Colonic mucosa (tissue), 4 donors: ENCODE measurements around the gene SMAD4. TPM values are rescaled to one million over a fixed set of nuclear protein-coding genes. Genes with fewer than 3 reads are reported as not detected.

Experiments used
- DNase-seq: peaks from one replicate; pipeline ENCODE4 v3.0.0-alpha.2; 2020
- H3K27ac ChIP-seq: fragments of 200-600 bp; one replicate; pipeline ENCODE4 v1.8.0; 2021
- H3K27me3 ChIP-seq: fragments of 200-600 bp; one replicate; pipeline ENCODE4 v1.8.0; 2021
- H3K36me3 ChIP-seq: fragments of 200-600 bp; one replicate; pipeline ENCODE4 v1.8.0; 2021
- H3K4me1 ChIP-seq: fragments of 200-600 bp; one replicate; pipeline ENCODE4 v1.8.0; 2021; ENCODE audit warnings: mild to moderate bottlenecking
- H3K4me3 ChIP-seq: fragments of 200-600 bp; one replicate; pipeline ENCODE4 v1.8.0; 2021
- H3K9ac ChIP-seq, 2 donors: one replicate each; pipeline ENCODE4 v1.7.0; 2013; ENCODE audit warnings: control low read depth in 2 of 2, low read depth in 2 of 2, low read length in 2 of 2
- H3K9me3 ChIP-seq: fragments of 200-600 bp; one replicate; pipeline ENCODE4 v1.8.0; 2021
- intact Hi-C: fragments of 100-400 bp; cut with DNase I; formaldehyde crosslinking; loops from one replicate; pipeline ENCODE4 v1.14.1; 2022
- total RNA-seq, 2 donors: library from RNA; stranded (reverse); fragmentation: NEBNext Ultra II Directional in 1 of 2; extraction: Animal tissue kit (Norgen Biotek cat#: 25700) in 1 of 2; gene quantifications; one replicate each; pipeline ENCODE4 v1.2.1, GENCODE V29; 2021
- TF ChIP-seq, protein P1 (sequence below): fragments of 200-600 bp; IDR thresholded peaks from one replicate; pipeline ENCODE4 v1.8.0; 2022; ENCODE audit warnings: antibody characterized with exemption, mild to moderate bottlenecking
- donor health status: healthy.
- donor health status: DM: no; HTN: no; CAD: no.
- donor health status: DM: no; HTN: no; CAD: no.

SMAD4 gene
- total RNA-seq, 2 donors from 2014 or later = 74.0 to 106 TPM

DNA sequence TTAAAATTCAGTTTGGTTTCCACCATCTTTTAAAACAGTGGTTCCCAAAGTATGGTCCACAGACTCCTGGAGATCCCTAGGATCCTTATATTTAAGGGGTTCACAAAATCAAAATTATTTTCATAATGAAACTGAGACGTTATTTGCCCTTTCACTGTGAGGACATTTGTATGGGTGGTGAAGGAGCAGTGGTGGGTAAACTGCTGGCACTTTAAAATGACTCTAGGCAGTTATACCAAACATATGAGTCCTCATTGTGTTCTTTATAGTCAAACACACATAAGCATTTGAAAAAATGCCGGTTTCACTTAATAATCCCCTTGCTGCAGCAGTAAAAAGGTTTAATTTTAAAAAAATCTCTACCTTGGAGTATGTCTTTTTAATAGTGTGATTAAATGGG lies 7.2 kb downstream of the SMAD4 start:
- no peak for DNase-seq
- intact Hi-C loops = no loop called here
- Histone ChIP-seq H3K27me3 (no peaks in the 10 kb centered on the region), H3K27ac (no peak overlapping the region), H3K36me3 (no peaks in the 10 kb centered on the region), H3K9me3 (no peaks in the 10 kb centered on the region), H3K4me1 (peaks cover 7% of the 10 kb centered on the region), H3K4me3 (no peak overlapping the region), H3K9ac (no peak overlapping the region)
- TF ChIP-seq, protein P1, sequence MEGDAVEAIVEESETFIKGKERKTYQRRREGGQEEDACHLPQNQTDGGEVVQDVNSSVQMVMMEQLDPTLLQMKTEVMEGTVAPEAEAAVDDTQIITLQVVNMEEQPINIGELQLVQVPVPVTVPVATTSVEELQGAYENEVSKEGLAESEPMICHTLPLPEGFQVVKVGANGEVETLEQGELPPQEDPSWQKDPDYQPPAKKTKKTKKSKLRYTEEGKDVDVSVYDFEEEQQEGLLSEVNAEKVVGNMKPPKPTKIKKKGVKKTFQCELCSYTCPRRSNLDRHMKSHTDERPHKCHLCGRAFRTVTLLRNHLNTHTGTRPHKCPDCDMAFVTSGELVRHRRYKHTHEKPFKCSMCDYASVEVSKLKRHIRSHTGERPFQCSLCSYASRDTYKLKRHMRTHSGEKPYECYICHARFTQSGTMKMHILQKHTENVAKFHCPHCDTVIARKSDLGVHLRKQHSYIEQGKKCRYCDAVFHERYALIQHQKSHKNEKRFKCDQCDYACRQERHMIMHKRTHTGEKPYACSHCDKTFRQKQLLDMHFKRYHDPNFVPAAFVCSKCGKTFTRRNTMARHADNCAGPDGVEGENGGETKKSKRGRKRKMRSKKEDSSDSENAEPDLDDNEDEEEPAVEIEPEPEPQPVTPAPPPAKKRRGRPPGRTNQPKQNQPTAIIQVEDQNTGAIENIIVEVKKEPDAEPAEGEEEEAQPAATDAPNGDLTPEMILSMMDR = no peak

DNA sequence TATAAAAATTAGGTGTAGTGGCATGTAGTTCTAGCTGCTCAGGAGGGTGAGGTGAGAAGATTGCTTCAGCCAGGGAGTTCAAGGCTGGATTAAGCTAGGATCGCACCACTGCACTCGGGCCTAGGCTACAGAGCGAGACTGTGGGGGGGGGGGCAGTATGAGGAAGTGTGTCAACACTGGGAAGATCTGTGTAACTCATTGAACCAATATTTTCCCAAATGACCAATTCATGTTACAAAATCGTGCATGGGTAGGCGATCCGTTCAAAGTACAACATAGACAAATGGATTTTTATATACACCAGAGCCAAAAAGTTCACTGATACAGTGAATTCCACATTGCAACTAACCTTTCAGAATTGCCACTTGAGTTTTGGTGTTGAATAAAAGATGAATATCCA lies 8.1 kb downstream of the SMAD4 start:
- Histone ChIP-seq H3K4me3 (no peak overlapping the region), H3K27ac (no peak overlapping the region), H3K9ac (no peak overlapping the region), H3K9me3 (no peaks in the 10 kb centered on the region), H3K4me1 (peaks cover 7% of the 10 kb centered on the region), H3K36me3 (no peaks in the 10 kb centered on the region), H3K27me3 (no peaks in the 10 kb centered on the region)
- TF ChIP-seq, protein P1 = no peak
- intact Hi-C loops = no loop called here
- DNase-seq = no peak

DNA sequence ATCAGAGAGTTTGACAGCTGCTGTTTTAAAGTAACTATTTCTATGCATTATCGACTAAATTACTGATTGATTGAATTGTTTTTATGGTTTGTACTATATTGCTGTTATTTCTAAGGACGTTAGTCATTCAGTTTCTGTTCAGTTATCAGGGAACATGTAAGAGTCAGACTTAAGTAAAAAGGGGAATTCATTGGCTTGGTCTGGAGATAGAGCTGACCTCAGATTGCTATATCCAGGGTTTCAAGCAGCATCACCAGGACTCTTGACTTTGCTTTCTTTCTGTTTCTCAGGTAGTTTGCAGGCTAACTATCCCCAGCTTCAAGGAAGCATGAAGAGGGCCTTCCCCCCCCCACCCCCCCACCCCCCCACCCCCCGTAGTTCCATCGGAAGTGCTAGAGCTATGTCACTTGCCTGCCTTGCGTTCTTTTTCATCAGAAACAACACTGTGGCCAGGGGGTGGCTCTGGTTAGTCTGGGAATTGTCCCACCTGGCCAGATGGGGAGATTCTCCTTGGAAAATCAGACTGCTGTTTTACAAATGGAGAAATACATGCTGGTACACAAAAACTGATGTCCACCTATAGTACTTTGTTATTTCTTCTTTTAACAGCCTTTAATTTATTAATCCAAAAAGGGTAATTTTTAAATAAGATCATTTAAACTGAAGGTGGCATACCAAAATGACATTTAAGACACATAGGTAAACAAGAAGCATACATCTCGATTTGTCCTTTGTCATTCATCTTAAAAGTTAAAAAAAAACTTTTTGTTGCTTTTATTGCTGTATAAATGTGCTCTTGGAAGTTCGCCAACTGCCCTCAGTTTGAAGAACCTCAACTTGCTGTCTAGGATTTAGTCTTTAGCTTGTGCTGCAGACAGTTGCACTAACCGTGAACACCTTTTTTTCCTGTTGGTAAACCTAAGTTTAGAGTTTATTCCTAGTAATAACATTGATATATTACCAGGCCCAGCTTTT lies 9.4 kb downstream of the SMAD4 start:
- no peak overlapping the region for H3K9ac ChIP-seq
- no peaks in the 10 kb centered on the region for H3K27me3 ChIP-seq
- no peak overlapping the region for H3K4me3 ChIP-seq
- TF ChIP-seq, protein P1 = no peak
- no peaks in the 10 kb centered on the region for H3K36me3 ChIP-seq
- H3K27ac ChIP-seq = no peak overlapping the region
- DNase-seq = peak; percentile 25
- peaks cover 10% of the 10 kb centered on the region for H3K4me1 ChIP-seq
- H3K9me3 ChIP-seq = no peaks in the 10 kb centered on the region
- intact Hi-C loops = no loop called here

DNA sequence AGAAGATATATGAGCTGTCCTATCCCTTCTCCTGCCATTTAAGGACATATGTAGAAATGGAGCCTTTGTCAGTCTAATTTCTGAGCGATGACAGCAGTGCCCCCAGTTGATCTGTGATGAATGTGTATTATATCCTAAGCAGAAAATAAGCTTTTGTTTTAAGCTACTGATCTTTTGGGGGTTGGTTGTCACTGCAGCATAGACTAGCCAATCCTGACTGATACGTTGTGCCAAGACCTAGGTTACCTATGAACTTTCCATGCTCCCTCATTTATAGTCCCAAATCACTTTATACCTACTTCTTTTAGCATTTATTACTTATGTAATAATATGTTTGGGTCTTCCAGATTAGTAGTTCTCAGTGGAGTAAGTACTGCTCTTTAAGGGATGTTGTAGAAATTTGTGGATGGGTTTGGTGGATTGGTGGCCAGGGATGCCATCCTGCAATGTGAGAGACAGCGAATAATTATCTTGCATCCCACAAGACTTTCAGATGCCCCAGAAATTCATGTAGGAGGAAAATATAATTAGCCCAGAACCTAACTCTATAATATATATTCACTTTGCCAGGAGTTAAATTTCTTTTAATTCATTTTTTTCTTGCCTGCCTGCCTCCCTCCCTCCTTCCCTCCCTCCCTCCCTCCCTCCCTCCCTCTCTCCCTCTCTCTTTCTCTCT lies 11.8 kb downstream of the SMAD4 start:
- intact Hi-C loops = no loop called here
- DNase-seq = no peak
- H3K4me1 ChIP-seq = peaks cover 22% of the 10 kb centered on the region

DNA sequence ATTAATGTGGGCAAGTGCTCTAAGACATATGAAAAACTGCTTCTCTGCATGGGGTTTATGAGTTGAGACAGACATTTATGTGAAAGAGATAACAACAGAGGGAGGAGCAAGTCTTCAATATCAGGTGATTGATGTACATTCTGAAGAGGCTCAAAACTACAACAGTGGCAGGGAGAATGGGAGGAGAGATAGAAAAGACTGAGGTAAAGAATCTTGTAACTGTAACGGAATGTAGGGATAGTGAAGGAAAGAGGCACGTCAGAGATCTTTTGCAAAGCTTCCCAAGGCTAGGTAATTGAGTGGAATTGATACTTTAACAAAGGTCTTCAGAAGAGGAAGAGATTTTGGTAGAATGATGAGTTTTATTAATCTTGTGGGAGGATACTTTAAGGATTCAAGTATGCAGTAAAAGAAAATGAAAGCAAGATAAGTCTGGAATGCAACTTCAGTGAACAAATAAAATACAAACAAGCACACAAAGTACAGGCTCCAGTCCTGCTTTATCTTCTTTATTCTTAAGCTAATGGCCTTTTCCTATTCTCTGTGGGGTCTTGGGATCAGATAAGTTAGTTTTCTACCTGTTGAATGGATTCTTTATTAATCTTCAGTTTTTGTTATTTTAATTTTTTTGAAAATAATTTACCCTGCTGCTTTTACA lies 15.0 kb downstream of the SMAD4 start:
- no peaks in the 10 kb centered on the region for H3K27me3 ChIP-seq
- peak overlapping the region; percentile 35 for H3K27ac ChIP-seq
- intact Hi-C loops = no loop called here
- no peak overlapping the region for H3K4me3 ChIP-seq
- TF ChIP-seq, protein P1 = no peak
- H3K4me1 ChIP-seq = peaks cover 15% of the 10 kb centered on the region
- no peaks in the 10 kb centered on the region for H3K9me3 ChIP-seq
- DNase-seq = no peak
- no peak overlapping the region for H3K9ac ChIP-seq
- H3K36me3 ChIP-seq = peaks cover 4% of the 10 kb centered on the region

More for the DNA sequence above, 11.8 kb downstream of the SMAD4 start:
- Histone ChIP-seq H3K27me3 (no peaks in the 10 kb centered on the region), H3K4me3 (no peak overlapping the region), H3K27ac (no peak overlapping the region), H3K9me3 (no peaks in the 10 kb centered on the region), H3K36me3 (no peaks in the 10 kb centered on the region), H3K9ac (no peak overlapping the region)
- TF ChIP-seq, protein P1 = no peak
